Mucosa of stomach (tissue), 1 donor: Measurements from ENCODE around the gene PLCB2.

Source experiments
- H3K27me3 ChIP-seq: one replicate; pipeline ENCODE4 v1.7.0; 2013; ENCODE audit warnings: mild to moderate bottlenecking, low read length; ENCODE audit not compliant: control insufficient read depth, insufficient read depth
- H3K36me3 ChIP-seq: one replicate; pipeline ENCODE4 v1.7.0; 2013; ENCODE audit warnings: low read length; ENCODE audit not compliant: control insufficient read depth, insufficient read depth
- H3K4me1 ChIP-seq: one replicate; pipeline ENCODE4 v1.7.0; 2013; ENCODE audit warnings: mild to moderate bottlenecking, low read length; ENCODE audit not compliant: control insufficient read depth, insufficient read depth
- H3K4me3 ChIP-seq: one replicate; pipeline ENCODE4 v1.7.0; 2013; ENCODE audit warnings: low read length
- H3K9ac ChIP-seq: one replicate; pipeline ENCODE4 v1.7.0; 2013; ENCODE audit warnings: mild to moderate bottlenecking, low read length, moderate library complexity
- H3K9me3 ChIP-seq: one replicate; pipeline ENCODE4 v1.7.0; 2013; ENCODE audit warnings: mild to moderate bottlenecking, low read length, moderate library complexity; ENCODE audit not compliant: control insufficient read depth
- donor health status: Pancreatic carcinoma.

Gene PLCB2

GRCh38 chr15:40242601-40243000 lies 65.1 kb downstream of the PLCB2 start:
- Histone ChIP-seq H3K9ac (no peak overlapping the region), H3K36me3 (no peaks in the 10 kb centered on the region), H3K27me3 (peaks cover 24% of the 10 kb centered on the region), H3K9me3 (no peaks in the 10 kb centered on the region), H3K4me1 (peaks cover 25% of the 10 kb centered on the region), H3K4me3 (no peak overlapping the region)

GRCh38 chr15:40242213-40242599 lies 65.5 kb downstream of the PLCB2 start:
- Histone ChIP-seq H3K9ac (no peak overlapping the region), H3K4me1 (peaks cover 25% of the 10 kb centered on the region), H3K27me3 (peaks cover 24% of the 10 kb centered on the region), H3K36me3 (no peaks in the 10 kb centered on the region), H3K4me3 (no peak overlapping the region), H3K9me3 (no peaks in the 10 kb centered on the region)

GRCh38 chr15:40241269-40242212 lies 66.2 kb downstream of the PLCB2 start:
- Histone ChIP-seq H3K9ac (no peak overlapping the region), H3K36me3 (no peaks in the 10 kb centered on the region), H3K4me3 (no peak overlapping the region), H3K27me3 (peaks cover 24% of the 10 kb centered on the region), H3K9me3 (no peaks in the 10 kb centered on the region), H3K4me1 (peaks cover 25% of the 10 kb centered on the region)

GRCh38 chr15:40240619-40241221 lies 67.0 kb downstream of the PLCB2 start:
- Histone ChIP-seq H3K4me1 (peaks cover 24% of the 10 kb centered on the region), H3K36me3 (no peaks in the 10 kb centered on the region), H3K9me3 (no peaks in the 10 kb centered on the region), H3K27me3 (peaks cover 24% of the 10 kb centered on the region), H3K4me3 (no peak overlapping the region), H3K9ac (no peak overlapping the region)

GRCh38 chr15:40239693-40240618 lies 67.8 kb downstream of the PLCB2 start:
- Histone ChIP-seq H3K4me1 (peaks cover 16% of the 10 kb centered on the region), H3K4me3 (no peak overlapping the region), H3K9me3 (no peaks in the 10 kb centered on the region), H3K27me3 (peaks cover 24% of the 10 kb centered on the region), H3K9ac (peak overlapping the region; percentile 64), H3K36me3 (no peaks in the 10 kb centered on the region)

GRCh38 chr15:40239404-40239692 lies 68.4 kb downstream of the PLCB2 start:
- H3K4me1 ChIP-seq, result peaks cover 14% of the 10 kb centered on the region
- peak overlapping the region; percentile 10 for H3K4me3 ChIP-seq
- peak overlapping the region; percentile 64 for H3K9ac ChIP-seq

GRCh38 chr15:40238532-40239403 lies 69.0 kb downstream of the PLCB2 start, which contains the start of gene PAK6:
Gene PAK6 (plus strand): TSS chr15:40239063. CDS start chr15:40264786, 25,723 bp downstream.
- Histone ChIP-seq H3K27me3 (peaks cover 24% of the 10 kb centered on the region), H3K36me3 (no peaks in the 10 kb centered on the region), H3K9me3 (no peaks in the 10 kb centered on the region), H3K9ac (peak within 1 kb of the TSS; percentile 64), H3K4me1 (peaks cover 14% of the 10 kb centered on the region), H3K4me3 (peak within 1 kb of the TSS; percentile 10)

More at GRCh38 chr15:40239404-40239692, 68.4 kb downstream of the PLCB2 start:
- Histone ChIP-seq H3K9me3 (no peaks in the 10 kb centered on the region), H3K36me3 (no peaks in the 10 kb centered on the region), H3K27me3 (peaks cover 24% of the 10 kb centered on the region)
